NCI-H1436 treated with DMSO at 0.1 percent for 48 hours (cell line): Measurements from ENCODE around the gene GNB5.
"Not testable (repeated sequence)": the region's sequence is repeated elsewhere in the genome, so short reads cannot be mapped to it uniquely, and the experiment has no call there.

Experiments used
- DNase-seq: peaks from one replicate; lab custom pipeline; 2025; lab: John Stamatoyannopoulos, UW

The GNB5 gene

DNA sequence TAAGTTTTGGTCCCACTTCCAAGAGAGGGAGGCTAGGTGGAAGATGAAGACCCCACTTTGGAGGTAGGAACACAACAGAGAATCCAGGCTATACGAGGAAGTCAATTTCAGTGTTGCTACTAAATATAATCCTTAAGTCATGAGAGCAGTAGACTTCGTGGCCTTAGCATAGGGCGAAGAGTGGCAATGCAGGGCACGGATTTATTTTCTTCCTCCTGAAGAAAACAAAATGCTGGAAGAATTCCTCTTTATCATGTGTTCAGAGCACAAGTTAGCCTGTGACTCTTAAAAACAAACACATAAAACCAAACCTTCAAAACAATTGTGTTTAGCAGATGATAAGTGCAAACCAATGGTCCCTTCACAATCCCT, 98.0 kb downstream of the GNB5 start:
- no peak for DNase-seq

DNA sequence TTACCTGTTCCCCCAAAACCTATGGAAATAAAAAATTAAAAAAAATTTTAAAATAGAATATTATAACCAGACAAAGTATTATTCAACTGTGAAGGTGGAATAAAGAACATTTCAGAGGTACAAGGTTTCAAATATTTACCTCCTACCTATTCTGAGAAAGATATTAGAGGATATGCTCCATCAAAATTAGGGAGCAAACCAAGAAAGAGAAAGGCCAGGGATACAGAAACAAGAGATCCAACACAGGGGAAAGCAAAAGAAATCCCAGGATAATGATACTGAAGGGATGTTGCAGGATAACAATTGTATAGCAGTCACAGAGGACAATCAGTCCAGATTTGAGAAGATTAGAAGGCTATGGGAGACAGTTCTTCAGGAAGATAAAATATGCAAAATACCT, 101.0 kb downstream of the GNB5 start:
- no peak for DNase-seq

DNA sequence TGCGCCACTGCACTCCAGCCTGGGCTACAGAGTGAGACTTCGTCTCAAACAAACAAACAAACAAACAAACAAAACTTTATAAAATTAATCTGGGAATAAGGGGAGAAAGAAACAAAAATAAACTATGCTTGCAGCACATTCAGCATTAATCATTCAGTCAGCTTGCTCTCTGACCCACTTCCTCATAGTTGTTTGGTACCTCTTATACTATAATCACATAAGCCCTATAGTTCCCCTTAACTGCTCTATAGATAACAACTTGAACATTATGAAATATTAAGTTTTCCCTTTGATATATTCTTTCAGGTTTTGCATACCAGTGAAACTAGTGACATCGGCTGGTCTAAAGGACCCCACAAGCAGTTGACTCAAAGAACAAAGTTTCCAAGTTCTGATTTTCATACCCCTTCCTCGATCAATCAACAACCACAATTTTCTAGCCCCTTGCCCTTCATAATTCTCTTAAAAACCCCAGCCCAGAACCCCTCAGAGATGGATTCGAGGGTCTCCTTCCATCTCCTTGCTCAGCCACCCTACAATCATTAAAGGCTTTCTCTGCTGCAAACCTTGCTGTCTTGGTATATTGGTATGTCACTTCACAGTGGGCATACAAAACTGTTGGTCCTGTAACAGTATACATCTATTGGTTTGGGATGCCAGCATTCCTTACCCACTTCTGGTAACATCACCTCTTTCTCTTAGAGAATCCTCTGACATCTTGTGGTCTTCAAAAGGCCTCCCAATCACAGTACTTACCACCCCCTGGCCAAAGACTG, 105.0 kb downstream of the GNB5 start:
- DNase-seq: no peak

GRCh38 chr15:52085299-52085698, 105.9 kb downstream of the GNB5 start:
- no peak for DNase-seq

DNA sequence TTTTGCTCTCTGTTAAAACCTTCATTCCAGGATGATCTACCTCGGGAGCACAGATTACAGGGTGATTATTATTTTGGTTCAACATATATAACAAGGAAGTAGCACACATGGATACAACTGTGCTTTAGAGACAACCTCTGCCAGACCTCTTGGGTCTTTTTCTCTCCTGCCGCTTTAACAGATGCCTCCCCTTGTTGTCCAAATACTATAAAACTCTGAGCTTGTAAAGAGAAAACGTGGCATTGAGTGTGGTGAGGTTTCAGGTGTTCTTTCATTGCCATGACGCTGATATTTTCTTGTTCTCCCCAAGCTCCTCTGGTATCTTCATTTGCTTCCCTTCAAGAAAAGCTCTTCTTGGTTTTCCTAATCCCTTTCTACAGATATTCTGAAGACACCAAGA, 107.6 kb downstream of the GNB5 start:
- DNase-seq: no peak

- not testable (repeated sequence) for DNase-seq
Measured at GRCh38 chr15:52083037-52083359, 108.2 kb downstream of the GNB5 start.

DNA sequence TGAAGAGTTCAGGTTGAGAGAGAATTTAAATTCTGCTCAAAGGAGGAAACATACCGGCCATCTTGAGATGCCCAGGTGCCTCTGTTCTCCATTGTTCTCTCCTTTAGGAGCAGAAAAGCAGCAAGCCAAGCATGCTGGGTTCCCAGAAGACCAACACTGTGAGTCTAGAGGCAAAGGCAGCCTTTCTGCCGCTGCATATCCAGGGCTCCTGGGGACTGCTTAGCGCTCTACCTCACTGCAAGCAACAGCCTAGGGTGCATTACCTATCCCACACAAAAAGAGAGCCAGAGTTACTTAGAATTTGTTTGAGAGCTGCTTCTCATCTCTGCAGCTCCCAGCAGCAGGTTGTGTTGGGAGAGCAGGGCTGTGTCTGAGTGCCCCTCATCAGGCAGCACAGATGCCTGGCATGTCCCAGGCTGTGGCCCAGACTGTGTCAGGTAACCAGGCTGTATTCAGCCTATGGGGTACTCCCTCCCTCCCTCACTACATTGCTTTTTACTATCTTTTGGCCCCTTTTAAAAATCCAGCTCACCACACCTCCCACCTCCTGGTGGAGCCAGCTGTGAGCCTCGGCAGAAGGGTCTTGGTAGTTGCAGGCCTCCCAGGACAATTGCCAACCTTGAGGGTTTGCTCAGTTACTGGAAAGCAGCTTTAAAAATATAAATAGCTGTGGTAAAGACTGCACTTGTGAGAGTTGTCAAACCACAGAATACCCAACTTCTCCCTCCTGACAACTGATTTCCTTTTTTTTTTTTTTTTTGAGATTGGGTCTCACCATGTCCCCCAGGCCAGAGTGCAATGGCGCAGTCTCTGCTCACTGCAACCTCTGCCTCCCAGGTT, 108.8 kb downstream of the GNB5 start:
- DNase-seq: no peak

GRCh38 chr15:52080706-52081392, 110.3 kb downstream of the GNB5 start:
- DNase-seq: no peak

- DNase-seq: no peak
Measured at GRCh38 chr15:52080031-52080430, 111.2 kb downstream of the GNB5 start.

DNA sequence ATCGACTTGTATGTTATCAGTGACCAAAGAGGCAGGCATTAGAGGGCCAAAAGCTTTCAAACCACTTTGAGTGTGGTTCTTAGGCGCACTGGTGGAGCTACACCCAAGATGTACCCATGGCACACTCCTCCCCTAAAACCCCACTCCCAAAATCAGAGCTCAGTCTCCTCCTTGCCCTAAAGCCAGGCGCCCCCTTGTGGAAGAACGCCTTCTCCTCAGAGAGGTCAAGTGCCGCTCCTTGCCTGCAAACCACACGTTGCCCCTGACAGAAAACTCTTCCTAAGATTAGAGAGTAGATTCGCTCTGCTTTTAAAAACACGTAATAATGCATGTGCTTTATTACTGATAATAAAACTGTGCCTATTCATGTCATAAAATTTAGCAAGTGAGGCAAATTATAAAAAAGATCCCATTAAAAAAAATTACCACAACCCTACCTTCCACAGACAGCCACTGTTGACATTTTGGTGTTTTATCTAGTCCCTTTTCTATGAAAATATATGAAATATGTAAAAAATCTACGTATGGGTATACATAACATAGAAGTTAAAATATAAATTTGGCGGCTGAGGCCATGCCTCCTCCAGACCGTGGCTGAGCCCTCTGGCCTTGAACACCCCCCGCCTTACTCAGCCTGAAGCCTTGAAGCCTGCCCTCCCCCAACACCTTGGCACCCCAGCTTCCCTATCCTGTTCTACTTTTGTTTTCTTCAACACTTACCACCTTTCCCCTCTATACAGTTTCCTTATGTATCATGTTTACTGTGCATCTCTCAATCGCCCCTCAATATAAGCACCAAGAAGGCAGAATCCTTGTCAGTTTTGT, 112.1 kb downstream of the GNB5 start:
- DNase-seq: no peak

DNA sequence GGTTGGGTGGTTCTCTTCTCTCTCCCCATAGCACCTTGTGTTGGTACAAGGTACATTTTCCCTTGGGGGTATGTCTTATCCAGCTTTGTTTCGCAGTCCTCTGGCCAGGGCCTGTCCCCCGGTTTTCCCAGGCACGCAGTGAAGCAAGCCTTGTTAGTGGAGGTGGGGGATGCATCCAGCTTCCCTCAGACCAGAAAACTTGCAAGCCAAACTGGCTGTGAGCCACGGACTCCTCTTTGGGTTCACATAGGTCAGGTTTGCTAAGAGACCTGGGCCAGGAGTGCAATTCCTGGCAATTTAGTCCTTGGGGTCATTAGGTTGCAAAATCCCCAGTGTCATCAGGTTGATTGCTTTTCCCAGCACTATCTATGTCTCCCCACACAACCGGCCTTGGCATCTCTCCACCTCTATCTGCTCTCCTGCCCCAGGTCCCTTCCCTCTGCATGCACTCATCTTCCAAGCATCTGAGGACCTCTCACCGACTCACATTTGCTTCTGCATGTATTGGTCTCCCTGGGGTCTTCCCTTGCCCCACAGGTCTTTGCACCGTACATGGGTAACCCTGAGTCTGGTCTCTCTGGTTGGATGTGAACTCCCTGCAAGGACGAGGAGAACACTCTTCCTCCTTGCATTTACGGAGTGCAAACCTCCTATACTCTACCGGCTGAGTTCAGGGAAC, 112.9 kb downstream of the GNB5 start:
- DNase-seq: no peak

DNA sequence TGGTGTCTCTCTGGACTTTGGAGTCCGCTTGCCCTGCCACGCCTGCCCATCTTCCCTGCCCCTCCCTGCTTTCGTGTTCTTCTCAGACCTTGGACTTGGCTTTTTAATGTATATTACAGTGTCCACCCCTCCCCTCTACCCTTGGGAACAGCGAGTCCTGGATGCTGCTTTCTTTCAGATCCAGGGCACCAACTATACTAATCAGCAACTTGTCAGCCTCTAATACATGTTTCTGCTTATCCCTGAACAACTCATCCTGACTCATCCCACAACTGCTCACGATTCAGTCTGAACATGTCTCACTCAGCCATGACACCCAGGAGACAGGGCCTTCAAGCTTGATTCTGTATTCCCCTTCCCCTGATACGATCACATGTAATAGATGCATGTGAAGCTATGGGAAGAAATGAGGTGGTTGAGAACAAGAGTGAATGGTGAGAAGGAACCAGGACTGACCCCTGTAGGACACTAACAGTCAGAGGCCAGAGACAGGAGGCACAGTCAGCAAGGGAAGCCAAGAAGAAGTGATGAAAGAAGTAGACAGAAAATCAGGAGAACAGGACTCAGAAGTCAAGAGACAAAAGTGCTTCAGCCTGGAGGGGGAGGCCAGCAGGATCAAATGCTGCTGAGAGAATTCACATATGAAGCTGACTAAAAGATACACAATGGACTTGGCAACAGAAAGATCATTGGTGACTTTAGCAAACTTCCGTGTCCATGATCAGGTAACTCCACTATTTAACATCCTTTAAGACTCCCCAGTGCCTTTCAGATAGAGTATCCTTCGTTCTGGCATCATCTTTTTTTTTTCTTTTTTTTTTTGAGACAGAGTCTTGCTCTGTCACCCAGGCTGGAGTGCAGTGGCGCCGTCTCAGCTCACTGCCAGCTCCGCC, 114.1 kb downstream of the GNB5 start:
- no peak for DNase-seq

GRCh38 chr15:52071570-52071969, 119.6 kb downstream of the GNB5 start:
- no peak for DNase-seq

GRCh38 chr15:52069559-52069958, 121.6 kb downstream of the GNB5 start:
- no peak for DNase-seq

- no peak for DNase-seq
Measured at GRCh38 chr15:52068004-52068615, 123.1 kb downstream of the GNB5 start.

GRCh38 chr15:52067545-52067926, 123.7 kb downstream of the GNB5 start:
- DNase-seq: no peak

DNA sequence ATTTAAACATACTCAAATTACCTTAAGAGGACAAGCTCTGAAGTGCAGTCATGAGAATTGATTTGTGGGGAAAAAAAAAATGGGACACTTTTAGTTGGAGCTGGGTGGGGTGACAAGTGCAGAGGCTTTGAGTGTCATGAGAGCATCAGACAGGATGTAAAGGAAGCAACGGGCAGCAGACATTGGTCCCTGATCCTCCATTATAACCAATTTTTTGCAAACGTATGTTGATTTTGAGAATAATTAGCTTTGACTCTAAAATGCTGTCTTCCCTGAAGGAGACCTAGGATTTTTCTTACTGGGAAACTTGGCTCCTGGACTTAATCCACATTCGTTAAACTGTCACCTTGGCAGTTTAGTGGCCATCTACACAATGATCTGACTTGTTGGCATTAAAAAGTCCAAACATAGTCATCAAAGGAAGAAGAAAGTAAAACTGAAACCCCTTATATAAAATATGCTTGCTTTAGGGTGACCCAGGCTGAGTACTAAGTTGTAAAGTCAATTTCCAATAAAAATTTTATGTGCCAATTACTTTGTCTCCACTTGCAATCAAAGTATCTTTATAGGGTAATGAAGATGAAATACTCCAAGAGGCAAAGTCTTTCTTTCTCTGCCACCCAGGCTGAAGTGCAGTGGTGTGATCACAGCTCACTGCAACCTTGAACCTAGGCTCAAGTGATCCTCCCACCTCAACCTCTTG, 124.2 kb downstream of the GNB5 start:
- no peak for DNase-seq
